Esophagus squamous epithelium (tissue), 5 donors: ENCODE measurements around the gene ZNF747. TPM values are rescaled to one million over a fixed set of nuclear protein-coding genes. Genes with fewer than 3 reads are reported as not detected.
A peak's percentile ranks its signal among the peaks of the same experiment; 100 is the strongest.

Source experiments
- DNase-seq: peaks from one replicate; lab custom pipeline; 2025; lab: John Stamatoyannopoulos, UW
- H3K27ac ChIP-seq, 4 donors: fragments of 200-600 bp; sonication (generic); one replicate each; pipeline ENCODE4 v1.5.1; 2016 to 2019; ENCODE audit warnings: mild to moderate bottlenecking in 1 of 4
- H3K27me3 ChIP-seq, 4 donors: fragments of 200-600 bp; sonication (generic); 1 replicate in 3 of 4; 2 replicates in 1 of 4; pipeline versions ENCODE4 v1.5.1 to v1.6.0; 2017 to 2021; ENCODE audit warnings: antibody characterized with exemption in 1 of 4
- H3K36me3 ChIP-seq, 3 donors: fragments of 200-600 bp; sonication (generic); one replicate each; pipeline ENCODE4 v1.5.1; 2016 to 2019
- H3K4me1 ChIP-seq, 3 donors: fragments of 200-600 bp; sonication (generic); one replicate each; pipeline ENCODE4 v1.5.1; 2017 to 2019
- H3K4me3 ChIP-seq, 4 donors: fragments of 200-600 bp; sonication (generic); 1 replicate in 3 of 4; 2 replicates in 1 of 4; pipeline ENCODE4 v1.5.1; 2016 to 2019; ENCODE audit warnings: mild to moderate bottlenecking in 2 of 4, moderate library complexity in 1 of 4
- H3K9me3 ChIP-seq, 3 donors: fragments of 200-600 bp; sonication (generic); one replicate each; pipeline ENCODE4 v1.5.1; 2016 to 2019
- POLR2A ChIP-seq, 4 donors: fragments of 450-650 bp; IDR thresholded peaks; one replicate each; pipeline ENCODE4 v1.6.1; 2017; ENCODE audit warnings: antibody characterized with exemption in 4 of 4, mild to moderate bottlenecking in 4 of 4, moderate library complexity in 3 of 4
- WGBS, 2 donors: methylation state at CpG; one replicate each; pipeline ENCODE4 v1.1.5; 2018; 5-methylcytosine and 5-hydroxymethylcytosine counted together
- intact Hi-C: fragments of 100-400 bp; cut with DNase I; formaldehyde crosslinking; loops from one replicate; pipeline ENCODE4 v1.15.0; 2022
- total RNA-seq, 4 donors: library from RNA; depleted of rRNA; stranded (reverse); fragments of >200 nt; gene quantifications; one replicate each; pipeline ENCODE4 v1.1.0, GENCODE V29; 2016
- TF ChIP-seq, protein P1 (sequence below), 6 experiments: fragments of 450-650 bp in 4 of 6; fragments of 200-600 bp in 2 of 6; sonication (generic) in 2 of 6; IDR thresholded peaks; one replicate each; pipeline ENCODE4 v1.5.1; 2016 to 2019; ENCODE audit warnings: antibody characterized with exemption in 6 of 6, mild to moderate bottlenecking in 4 of 6, moderate library complexity in 4 of 6
- donor health status: DM: yes; HTN: yes; CAD: no.

The ZNF747 gene
- total RNA-seq, 4 donors from 2014 or later = 7.2 to 12.4 (median 8.3) TPM

DNA sequence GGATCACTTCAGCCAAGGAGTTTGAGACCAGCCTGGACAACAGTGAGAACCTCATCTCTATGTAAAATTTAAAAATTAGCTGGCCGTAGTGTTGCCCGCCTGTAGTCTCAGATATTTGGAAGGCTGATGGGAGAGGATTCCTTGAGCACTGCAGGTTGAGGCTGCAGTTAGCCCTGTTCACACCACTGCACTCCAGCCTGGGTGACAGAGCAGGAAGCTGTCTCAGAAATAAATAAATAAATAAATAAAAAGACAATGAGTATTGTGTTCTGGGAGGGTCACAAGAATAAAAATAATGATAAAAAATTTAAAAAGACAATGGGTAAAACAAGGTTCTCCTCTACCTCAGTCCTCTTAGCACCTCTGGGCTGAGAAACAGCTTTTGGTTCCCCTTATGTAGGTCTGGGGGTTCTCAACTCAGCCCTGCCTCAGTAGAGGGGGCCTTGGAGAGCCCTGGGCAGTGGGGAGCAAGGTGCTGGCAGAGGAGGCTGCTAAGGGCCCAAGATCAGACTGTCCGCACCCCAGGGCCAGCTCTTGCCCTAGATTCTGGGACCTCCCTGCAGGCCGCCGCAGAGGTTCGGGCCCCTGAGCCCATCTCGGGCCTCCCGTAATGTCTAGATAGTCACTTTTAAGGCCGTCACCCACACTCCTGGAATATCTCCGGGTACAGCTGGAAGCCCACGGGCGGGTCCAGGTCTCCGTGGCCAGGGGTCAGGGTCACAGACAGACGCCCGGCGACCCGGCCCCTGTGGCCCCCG, 20.1 kb upstream of the ZNF747 start:
- TF ChIP-seq, protein P1, sequence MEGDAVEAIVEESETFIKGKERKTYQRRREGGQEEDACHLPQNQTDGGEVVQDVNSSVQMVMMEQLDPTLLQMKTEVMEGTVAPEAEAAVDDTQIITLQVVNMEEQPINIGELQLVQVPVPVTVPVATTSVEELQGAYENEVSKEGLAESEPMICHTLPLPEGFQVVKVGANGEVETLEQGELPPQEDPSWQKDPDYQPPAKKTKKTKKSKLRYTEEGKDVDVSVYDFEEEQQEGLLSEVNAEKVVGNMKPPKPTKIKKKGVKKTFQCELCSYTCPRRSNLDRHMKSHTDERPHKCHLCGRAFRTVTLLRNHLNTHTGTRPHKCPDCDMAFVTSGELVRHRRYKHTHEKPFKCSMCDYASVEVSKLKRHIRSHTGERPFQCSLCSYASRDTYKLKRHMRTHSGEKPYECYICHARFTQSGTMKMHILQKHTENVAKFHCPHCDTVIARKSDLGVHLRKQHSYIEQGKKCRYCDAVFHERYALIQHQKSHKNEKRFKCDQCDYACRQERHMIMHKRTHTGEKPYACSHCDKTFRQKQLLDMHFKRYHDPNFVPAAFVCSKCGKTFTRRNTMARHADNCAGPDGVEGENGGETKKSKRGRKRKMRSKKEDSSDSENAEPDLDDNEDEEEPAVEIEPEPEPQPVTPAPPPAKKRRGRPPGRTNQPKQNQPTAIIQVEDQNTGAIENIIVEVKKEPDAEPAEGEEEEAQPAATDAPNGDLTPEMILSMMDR (IDR thresholded peaks at IDR 0.05) = no peak

DNA sequence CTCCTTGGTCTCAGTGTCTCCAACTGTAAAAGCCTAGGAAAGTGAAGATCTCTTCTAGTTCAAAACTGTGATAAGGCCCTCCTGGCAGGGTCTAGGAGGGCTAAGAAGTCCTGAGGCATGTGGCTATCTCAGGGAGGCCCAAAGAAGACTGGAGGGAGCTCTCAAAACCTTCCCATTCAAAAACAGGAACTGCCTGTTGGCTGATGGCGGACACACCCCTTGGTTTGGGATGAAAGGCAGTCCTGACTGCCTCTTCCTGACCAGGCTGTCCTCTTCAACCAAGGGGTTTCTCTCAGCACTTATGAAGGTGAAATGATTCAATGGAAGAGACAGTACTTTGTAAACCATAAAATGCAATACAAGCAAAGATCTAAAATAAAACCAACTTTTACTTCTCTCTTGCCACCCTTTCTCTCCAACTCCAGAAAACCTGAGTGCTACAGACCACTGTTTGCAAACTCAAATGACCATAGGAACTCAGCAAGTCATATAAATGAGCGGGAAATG, 18.8 kb upstream of the ZNF747 start:
- Histone ChIP-seq H3K27ac (no peak overlapping the region), H3K27me3 (no peaks in the 10 kb centered on the region), H3K4me3 (no peak overlapping the region), H3K36me3 (peaks cover 9 to 39% (median 15%) of the 10 kb centered on the region in 3 donors), H3K9me3 (no peaks in the 10 kb centered on the region), H3K4me1 (peaks cover 12 to 41% (median 15%) of the 10 kb centered on the region in 3 donors)
- no peak for TF ChIP-seq POLR2A (IDR thresholded peaks at IDR 0.05)
- TF ChIP-seq, protein P1 (IDR thresholded peaks at IDR 0.05) = no peak
- DNase-seq = no peak
- intact Hi-C loops = no loop called here
- 84 to 90% methylated on average over 2 of the region's 2 CpGs for WGBS, 2 donors

More for the DNA sequence above, 20.1 kb upstream of the ZNF747 start:
- intact Hi-C loops = no loop called here
- no peak for DNase-seq
- H3K4me3 ChIP-seq = no peak overlapping the region
- WGBS, 2 donors = 90 to 92% methylated on average over 5 to 9 of the region's 18 CpGs
- no peak overlapping the region for H3K27ac ChIP-seq
- H3K27me3 ChIP-seq = no peaks in the 10 kb centered on the region
- H3K9me3 ChIP-seq = no peaks in the 10 kb centered on the region
- H3K36me3 ChIP-seq = peaks cover 9 to 39% (median 15%) of the 10 kb centered on the region in 3 donors
- peaks cover 15 to 48% (median 16%) of the 10 kb centered on the region in 3 donors for H3K4me1 ChIP-seq

- Histone ChIP-seq H3K4me3 (no peak overlapping the region), H3K4me1 (peaks cover 12 to 41% (median 15%) of the 10 kb centered on the region in 3 donors), H3K27me3 (no peaks in the 10 kb centered on the region), H3K9me3 (no peaks in the 10 kb centered on the region), H3K36me3 (peaks cover 9 to 39% (median 15%) of the 10 kb centered on the region in 3 donors), H3K27ac (peak overlapping the region in 1 of 4 donors; percentile 14)
- intact Hi-C loops = no loop called here
- no peak for TF ChIP-seq POLR2A (IDR thresholded peaks at IDR 0.05)
- TF ChIP-seq, protein P1 (IDR thresholded peaks at IDR 0.05) = no peak
- 76 to 80% methylated on average over 1 to 3 of the region's 4 CpGs for WGBS, 2 donors
- no peak for DNase-seq
These were observed 18.3 kb upstream of the ZNF747 start for GRCh38 chr16:30552956-30553355.

DNA sequence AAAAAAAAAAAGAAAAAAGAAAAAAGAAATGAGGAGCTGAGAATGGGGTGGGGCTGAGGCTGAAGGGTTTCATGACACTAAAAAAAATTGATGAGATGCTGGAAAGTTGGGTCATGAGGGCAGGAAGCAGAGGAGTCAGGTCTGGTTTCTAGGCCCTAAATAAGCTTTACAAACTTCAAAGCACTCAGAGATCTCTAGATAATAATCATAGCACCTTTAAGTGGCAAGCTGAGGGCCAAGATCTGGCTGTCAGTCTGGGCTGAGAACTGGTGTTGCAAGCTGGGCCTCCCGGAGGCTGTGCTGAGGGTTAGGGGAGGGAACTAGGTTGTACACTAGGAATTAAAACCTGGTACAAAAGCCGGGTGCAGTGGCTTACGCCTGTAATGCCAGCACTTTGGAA, 17.1 kb upstream of the ZNF747 start:
- WGBS, 2 donors = 69 to 77% methylated on average over 3 of the region's 3 CpGs
- H3K27me3 ChIP-seq = no peaks in the 10 kb centered on the region
- peaks cover 9 to 39% (median 15%) of the 10 kb centered on the region in 3 donors for H3K36me3 ChIP-seq
- peaks cover 3 to 31% (median 8%) of the 10 kb centered on the region in 3 donors for H3K4me1 ChIP-seq
- peak overlapping the region in 1 of 4 donors; percentile 30 for H3K27ac ChIP-seq
- no peak overlapping the region for H3K4me3 ChIP-seq
- TF ChIP-seq, protein P1 (IDR thresholded peaks at IDR 0.05) = no peak
- no peak for TF ChIP-seq POLR2A (IDR thresholded peaks at IDR 0.05)
- DNase-seq = no peak
- intact Hi-C loops = no loop called here
- no peaks in the 10 kb centered on the region for H3K9me3 ChIP-seq
